CD14-positive monocyte (primary cell): ENCODE measurements around the gene LDLRAD4. TPM values are rescaled to one million over a fixed set of nuclear protein-coding genes. Genes with fewer than 3 reads are reported as not detected.

Experiments
- DNase-seq, 3 donors: peaks; one replicate each; pipeline ENCODE4 v3.0.0-alpha.2; 2011 to 2022
- H2AFZ ChIP-seq: 2 replicates; pipeline ENCODE4 v1.6.0; 2012; ENCODE audit warnings: mild to moderate bottlenecking, low read depth, low read length, inconsistent platforms; ENCODE audit not compliant: insufficient read depth, poor library complexity, severe bottlenecking
- H3K27ac ChIP-seq, 2 donors: 1 replicate in 1 of 2; 2 replicates in 1 of 2; pipeline ENCODE4 v1.5.1; 2012 to 2013; ENCODE audit warnings: low read length in 2 of 2, control low read depth in 1 of 2, inconsistent platforms in 1 of 2, low read depth in 1 of 2, mild to moderate bottlenecking in 1 of 2
- H3K27me3 ChIP-seq, 2 donors: one replicate each; pipeline versions ENCODE4 v1.6.0 to v1.6.1; 2011 to 2013; ENCODE audit warnings: low read length in 2 of 2; ENCODE audit not compliant: control insufficient read depth in 2 of 2, insufficient read depth in 2 of 2
- H3K36me3 ChIP-seq, 2 donors: replicated peaks in 1 of 2; 1 replicate in 1 of 2; 2 replicates in 1 of 2; pipeline versions ENCODE4 v1.5.1 to v1.6.1; 2012 to 2013; ENCODE audit warnings: low read length in 2 of 2, control low read depth in 1 of 2, inconsistent platforms in 1 of 2, mild to moderate bottlenecking in 1 of 2; ENCODE audit not compliant: insufficient read depth in 2 of 2, control insufficient read depth in 1 of 2
- H3K4me1 ChIP-seq, 2 donors: 1 replicate in 1 of 2; 2 replicates in 1 of 2; pipeline versions ENCODE4 v1.5.1 to v1.6.1; 2012 to 2013; ENCODE audit warnings: low read length in 2 of 2, control low read depth in 1 of 2, inconsistent platforms in 1 of 2, mild to moderate bottlenecking in 1 of 2, moderate library complexity in 1 of 2; ENCODE audit not compliant: insufficient read depth in 2 of 2, control insufficient read depth in 1 of 2
- H3K4me2 ChIP-seq: replicated peaks from 2 replicates; pipeline ENCODE3; 2012; ENCODE audit warnings: low read length, moderate library complexity, mild to moderate bottlenecking; ENCODE audit not compliant: poor library complexity, severe bottlenecking; ENCODE audit errors: extremely low read depth
- H3K4me3 ChIP-seq, 3 experiments: fragments of 200-600 bp in 1 of 3; sonication (generic) in 1 of 3; replicated peaks in 1 of 3; 1 replicate in 2 of 3; 2 replicates in 1 of 3; pipeline ENCODE4 v1.5.1; 2011 to 2013; ENCODE audit warnings: low read length in 3 of 3, mild to moderate bottlenecking in 3 of 3, control low read depth in 2 of 3, low read depth in 2 of 3, inconsistent platforms in 1 of 3, moderate library complexity in 1 of 3
- H3K79me2 ChIP-seq: 2 replicates; pipeline ENCODE4 v1.6.0; 2012; ENCODE audit warnings: mild to moderate bottlenecking, control low read depth, inconsistent platforms, low read length, moderate library complexity; ENCODE audit not compliant: insufficient read depth
- H3K9ac ChIP-seq: 2 replicates; pipeline ENCODE4 v1.6.0; 2017; ENCODE audit warnings: low read length, mild to moderate bottlenecking; ENCODE audit not compliant: insufficient read depth, poor library complexity, severe bottlenecking
- H3K9me3 ChIP-seq, 2 donors: replicated peaks in 1 of 2; 1 replicate in 1 of 2; 2 replicates in 1 of 2; pipeline versions ENCODE4 v1.5.1 to v1.6.1; 2012 to 2013; ENCODE audit warnings: low read length in 2 of 2, control low read depth in 1 of 2; ENCODE audit not compliant: control insufficient read depth in 1 of 2, insufficient read depth in 1 of 2
- H4K20me1 ChIP-seq: 2 replicates; pipeline ENCODE4 v1.6.0; 2012; ENCODE audit warnings: mild to moderate bottlenecking, low read length, control low read depth, moderate library complexity; ENCODE audit not compliant: insufficient read depth
- H3K27ac Mint-ChIP-seq, 7 donors: one replicate each; pipeline ENCODE4 v1.8.0; 2020; ENCODE audit warnings: mild to moderate bottlenecking in 7 of 7, mixed read lengths in 7 of 7, moderate library complexity in 6 of 7, inconsistent platforms in 2 of 7
- H3K27me3 Mint-ChIP-seq, 3 donors: one replicate each; pipeline ENCODE4 v1.8.0; 2021 to 2022; ENCODE audit warnings: low read depth in 3 of 3, mild to moderate bottlenecking in 3 of 3, mixed read lengths in 3 of 3, moderate library complexity in 3 of 3, inconsistent platforms in 1 of 3
- H3K36me3 Mint-ChIP-seq, 2 donors: one replicate each; pipeline ENCODE4 v1.8.0; 2020; ENCODE audit warnings: mixed read lengths in 2 of 2, inconsistent platforms in 1 of 2, mild to moderate bottlenecking in 1 of 2
- H3K4me1 Mint-ChIP-seq: one replicate; pipeline ENCODE4 v1.8.0; 2020; ENCODE audit warnings: mild to moderate bottlenecking, mixed read lengths
- H3K4me3 Mint-ChIP-seq, 2 donors: one replicate each; pipeline ENCODE4 v1.8.0; 2020; ENCODE audit warnings: mild to moderate bottlenecking in 2 of 2, mixed read lengths in 2 of 2, moderate library complexity in 1 of 2
- H3K9me3 Mint-ChIP-seq, 7 donors: one replicate each; pipeline ENCODE4 v1.8.0; 2020 to 2022; ENCODE audit warnings: mixed read lengths in 7 of 7, mild to moderate bottlenecking in 6 of 7, moderate library complexity in 6 of 7, inconsistent platforms in 2 of 7
- CTCF ChIP-seq: fragments of 200-600 bp; IDR thresholded peaks from one replicate; pipeline ENCODE4 v1.8.0; 2022; ENCODE audit warnings: antibody characterized with exemption, mild to moderate bottlenecking
- WGBS: methylation state at CpG from one replicate; pipeline ENCODE4 v1.1.5; 2013; ENCODE audit warnings: missing lambda C conversion rate; ENCODE audit not compliant: insufficient coverage; 5-methylcytosine and 5-hydroxymethylcytosine counted together
- intact Hi-C, 2 donors: fragments of 100-400 bp; cut with micrococcal nuclease; formaldehyde crosslinking; loops; one replicate each; pipeline versions ENCODE4 v1.15.0 to v1.15.1; 2023
- polyA plus RNA-seq, 3 donors: library from polyadenylated mRNA; depleted of rRNA in 1 of 3; unstranded in 2 of 3; stranded (reverse) in 1 of 3; fragments of 300-500 nt in 2 of 3; fragments of >200 nt in 1 of 3; fragmentation: Illumina TruSeq in 2 of 3; gene quantifications; 1 replicate in 2 of 3; 2 replicates in 1 of 3; pipeline ENCODE4 v1.2.3, GENCODE V29; 2012 to 2021

The LDLRAD4 gene
- polyA plus RNA-seq, 3 donors: 13.5 to 15.4 (median 13.8) TPM

DNA sequence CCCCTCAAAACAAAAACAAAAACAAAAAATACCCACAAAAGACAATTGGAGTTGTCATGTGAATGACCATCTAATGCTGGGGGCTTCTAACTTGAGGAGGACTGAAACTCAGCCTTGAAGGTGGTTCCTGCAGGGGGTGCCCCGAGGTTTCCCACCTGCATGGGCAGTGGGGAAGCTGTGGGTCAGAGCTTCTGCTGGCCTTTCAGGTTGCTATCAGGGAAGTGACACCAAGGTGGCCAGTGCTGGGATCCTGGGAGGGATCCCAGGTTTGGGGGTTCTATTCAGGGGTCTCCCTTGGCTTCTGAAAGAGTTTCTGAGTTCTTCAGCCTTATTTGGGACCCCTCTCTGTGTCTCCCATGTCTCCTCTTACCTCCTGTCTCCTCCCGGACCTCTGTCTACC is 62.8 kb downstream of the LDLRAD4 start:
- H3K4me1 Mint-ChIP-seq: peaks cover 4% of the 10 kb centered on the region
- H3K27ac Mint-ChIP-seq: no peak overlapping the region
- H3K27me3 Mint-ChIP-seq: peaks cover 0 to 4% (median 0%) of the 10 kb centered on the region in 3 donors

GRCh38 chr18:13283746-13284145 is 65.2 kb downstream of the LDLRAD4 start:
- Histone ChIP-seq H3K4me1 (no peaks in the 10 kb centered on the region), H4K20me1 (no peaks in the 10 kb centered on the region), H2AFZ (no peak overlapping the region), H3K27ac (no peak overlapping the region), H3K4me3 (no peak overlapping the region), H3K36me3 (no peaks in the 10 kb centered on the region), H3K9ac (no peak overlapping the region), H3K9me3 (peaks cover 0 to 18% of the 10 kb centered on the region in 2 donors), H3K4me2 (no peak overlapping the region), H3K27me3 (no peaks in the 10 kb centered on the region), H3K79me2 (no peaks in the 10 kb centered on the region)
- no peak for DNase-seq
- WGBS: no CpG with 5 or more reads among the region's 7 CpGs
- Mint-ChIP-seq H3K9me3 (peaks cover 3 to 15% (median 9%) of the 10 kb centered on the region in 7 donors), H3K27me3 (no peaks in the 10 kb centered on the region), H3K4me3 (no peak overlapping the region), H3K4me1 (peaks cover 4% of the 10 kb centered on the region), H3K27ac (peak overlapping the region in 2 of 7 donors; percentile 15 to 58), H3K36me3 (peaks cover 2 to 10% of the 10 kb centered on the region in 2 donors)
- no peak for TF ChIP-seq CTCF
- intact Hi-C loops: no loop called here

More for the DNA sequence above, 62.8 kb downstream of the LDLRAD4 start:
- WGBS: 95% methylated on average over 2 of the region's 2 CpGs
- no peaks in the 10 kb centered on the region for H3K27me3 ChIP-seq
- peaks cover 2 to 10% of the 10 kb centered on the region in 2 donors for H3K36me3 Mint-ChIP-seq
- TF ChIP-seq CTCF: no peak
- H3K36me3 ChIP-seq: no peaks in the 10 kb centered on the region
- H3K4me1 ChIP-seq: no peaks in the 10 kb centered on the region
- H3K4me2 ChIP-seq: no peak overlapping the region
- H3K4me3 ChIP-seq: no peak overlapping the region
- peaks cover 9% of the 10 kb centered on the region for H4K20me1 ChIP-seq
- H3K9ac ChIP-seq: no peak overlapping the region
- H2AFZ ChIP-seq: no peak overlapping the region
- peaks cover 3 to 15% (median 9%) of the 10 kb centered on the region in 7 donors for H3K9me3 Mint-ChIP-seq
- H3K27ac ChIP-seq: no peak overlapping the region
- peaks cover 0 to 18% of the 10 kb centered on the region in 2 donors for H3K9me3 ChIP-seq
- no peak for DNase-seq
- intact Hi-C loops: no loop called here
- H3K4me3 Mint-ChIP-seq: no peak overlapping the region
- H3K79me2 ChIP-seq: no peaks in the 10 kb centered on the region
